HG02840 (cell line): ENCODE data around the gene ZNF783.
"Not testable (repeated sequence)": the region's sequence is repeated elsewhere in the genome, so short reads cannot be mapped to it uniquely, and the experiment has no call there.

Experiments
- ATAC-seq: cut with Tn5 transposase; IDR thresholded peaks from one replicate; pipeline ENCODE4 v1.9.1; 2021; ENCODE audit warnings: mild to moderate bottlenecking, moderate library complexity, moderate number of reproducible peaks; ENCODE audit not compliant: unreplicated experiment, low FRiP score

ZNF783 gene

GRCh38 chr7:149295481-149295850 is 33.5 kb downstream of the ZNF783 start:
- no peak for ATAC-seq

GRCh38 chr7:149296368-149296767 is 34.4 kb downstream of the ZNF783 start:
- no peak for ATAC-seq

- ATAC-seq = no peak
These were observed 35.2 kb downstream of the ZNF783 start for GRCh38 chr7:149297034-149297755.

GRCh38 chr7:149300620-149301285 is 38.8 kb downstream of the ZNF783 start:
- no peak for ATAC-seq

GRCh38 chr7:149302222-149302621 is 40.2 kb downstream of the ZNF783 start:
- no peak for ATAC-seq

- no peak for ATAC-seq
These were observed 40.9 kb downstream of the ZNF783 start for GRCh38 chr7:149302865-149303264.

- no peak for ATAC-seq
These were observed 42.0 kb downstream of the ZNF783 start for GRCh38 chr7:149304006-149304405.

- no peak for ATAC-seq
These were observed 44.9 kb downstream of the ZNF783 start for GRCh38 chr7:149306854-149307253.

- no peak for ATAC-seq
These were observed 45.9 kb downstream of the ZNF783 start for GRCh38 chr7:149307775-149308501.

GRCh38 chr7:149310113-149310836 is 48.3 kb downstream of the ZNF783 start:
- ATAC-seq = no peak

GRCh38 chr7:149310990-149311573 is 49.1 kb downstream of the ZNF783 start:
- ATAC-seq = no peak

- ATAC-seq = no peak
These were observed 52.0 kb downstream of the ZNF783 start for GRCh38 chr7:149313981-149314380.

- ATAC-seq = no peak
These were observed 54.6 kb downstream of the ZNF783 start for GRCh38 chr7:149316606-149317005.

- ATAC-seq = no peak
These were observed 55.5 kb downstream of the ZNF783 start for GRCh38 chr7:149317496-149317895.

GRCh38 chr7:149317986-149318672 is 56.1 kb downstream of the ZNF783 start:
- no peak for ATAC-seq

- no peak for ATAC-seq
These were observed 57.4 kb downstream of the ZNF783 start for GRCh38 chr7:149319376-149319775.

GRCh38 chr7:149320313-149321124 is 58.5 kb downstream of the ZNF783 start:
- ATAC-seq = no peak

- ATAC-seq = not testable (repeated sequence)
These were observed 59.3 kb downstream of the ZNF783 start for GRCh38 chr7:149321125-149321905.
